Chondrocyte (in vitro differentiated cells): ENCODE measurements around the gene OTOF. TPM values are rescaled to one million over a fixed set of nuclear protein-coding genes. Genes with fewer than 3 reads are reported as not detected.

Experiments used
- DNase-seq: peaks from one replicate; pipeline ENCODE4 v3.0.0; 2021; ENCODE audit warnings: mixed read lengths, low spot score
- H3K27ac Mint-ChIP-seq: one replicate; pipeline ENCODE4 v1.8.0; 2021; ENCODE audit warnings: mild to moderate bottlenecking, moderate library complexity, mixed read lengths; ENCODE audit not compliant: unreplicated experiment
- H3K27me3 Mint-ChIP-seq: 2 replicates; pipeline ENCODE4 v1.8.0; 2021; ENCODE audit warnings: low read depth, mixed read lengths
- H3K36me3 Mint-ChIP-seq: 2 replicates; pipeline ENCODE4 v1.8.0; 2021; ENCODE audit warnings: low read depth, mixed read lengths
- H3K4me1 Mint-ChIP-seq: 2 replicates; pipeline ENCODE4 v1.8.0; 2021; ENCODE audit warnings: low read depth, mild to moderate bottlenecking, mixed read lengths
- H3K4me3 Mint-ChIP-seq: one replicate; pipeline ENCODE4 v1.8.0; 2021; ENCODE audit warnings: mild to moderate bottlenecking, moderate library complexity, mixed read lengths; ENCODE audit not compliant: unreplicated experiment
- H3K9me3 Mint-ChIP-seq: 2 replicates; pipeline ENCODE4 v1.8.0; 2021; ENCODE audit warnings: low read depth, mixed read lengths
- total RNA-seq: library from RNA; stranded (reverse); gene quantifications from 3 replicates; pipeline ENCODE4 v1.2.1, GENCODE V29; 2021
- TF ChIP-seq, protein P1 (sequence below): fragments of 200-600 bp; sonication (generic); IDR thresholded peaks from 2 replicates; pipeline ENCODE4 v1.5.0; 2021; ENCODE audit warnings: antibody characterized with exemption, mild to moderate bottlenecking, moderate library complexity

OTOF gene
- total RNA-seq, 1 donor from 2014 or later = not detected

DNA sequence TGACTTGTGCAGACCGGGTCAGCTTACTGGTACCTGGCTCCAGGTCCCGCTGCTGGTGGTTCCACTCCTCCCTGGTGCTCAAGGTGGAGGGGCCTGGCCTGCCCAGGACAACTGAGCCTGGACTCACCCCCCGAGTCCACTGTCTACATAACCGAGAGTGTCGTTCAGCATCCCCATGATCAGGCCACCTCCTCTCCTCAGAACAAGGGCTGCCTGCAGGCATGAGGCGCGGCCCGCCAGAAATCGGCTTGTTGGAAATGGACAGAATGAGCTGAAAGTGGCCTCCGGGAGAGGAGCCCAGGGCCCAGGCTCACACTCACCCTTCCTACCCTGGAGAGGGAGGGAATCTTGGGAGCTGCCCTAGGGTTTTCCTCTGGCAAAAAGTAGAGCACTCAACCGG, 38.9 kb upstream of the OTOF start:
- no peaks in the 10 kb centered on the region for H3K36me3 Mint-ChIP-seq
- H3K9me3 Mint-ChIP-seq = no peaks in the 10 kb centered on the region
- no peak overlapping the region for H3K4me3 Mint-ChIP-seq
- TF ChIP-seq, protein P1, sequence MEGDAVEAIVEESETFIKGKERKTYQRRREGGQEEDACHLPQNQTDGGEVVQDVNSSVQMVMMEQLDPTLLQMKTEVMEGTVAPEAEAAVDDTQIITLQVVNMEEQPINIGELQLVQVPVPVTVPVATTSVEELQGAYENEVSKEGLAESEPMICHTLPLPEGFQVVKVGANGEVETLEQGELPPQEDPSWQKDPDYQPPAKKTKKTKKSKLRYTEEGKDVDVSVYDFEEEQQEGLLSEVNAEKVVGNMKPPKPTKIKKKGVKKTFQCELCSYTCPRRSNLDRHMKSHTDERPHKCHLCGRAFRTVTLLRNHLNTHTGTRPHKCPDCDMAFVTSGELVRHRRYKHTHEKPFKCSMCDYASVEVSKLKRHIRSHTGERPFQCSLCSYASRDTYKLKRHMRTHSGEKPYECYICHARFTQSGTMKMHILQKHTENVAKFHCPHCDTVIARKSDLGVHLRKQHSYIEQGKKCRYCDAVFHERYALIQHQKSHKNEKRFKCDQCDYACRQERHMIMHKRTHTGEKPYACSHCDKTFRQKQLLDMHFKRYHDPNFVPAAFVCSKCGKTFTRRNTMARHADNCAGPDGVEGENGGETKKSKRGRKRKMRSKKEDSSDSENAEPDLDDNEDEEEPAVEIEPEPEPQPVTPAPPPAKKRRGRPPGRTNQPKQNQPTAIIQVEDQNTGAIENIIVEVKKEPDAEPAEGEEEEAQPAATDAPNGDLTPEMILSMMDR = no peak
- H3K4me1 Mint-ChIP-seq = no peaks in the 10 kb centered on the region
- H3K27me3 Mint-ChIP-seq = peaks cover 30% of the 10 kb centered on the region
- H3K27ac Mint-ChIP-seq = no peak overlapping the region
- no peak for DNase-seq

DNA sequence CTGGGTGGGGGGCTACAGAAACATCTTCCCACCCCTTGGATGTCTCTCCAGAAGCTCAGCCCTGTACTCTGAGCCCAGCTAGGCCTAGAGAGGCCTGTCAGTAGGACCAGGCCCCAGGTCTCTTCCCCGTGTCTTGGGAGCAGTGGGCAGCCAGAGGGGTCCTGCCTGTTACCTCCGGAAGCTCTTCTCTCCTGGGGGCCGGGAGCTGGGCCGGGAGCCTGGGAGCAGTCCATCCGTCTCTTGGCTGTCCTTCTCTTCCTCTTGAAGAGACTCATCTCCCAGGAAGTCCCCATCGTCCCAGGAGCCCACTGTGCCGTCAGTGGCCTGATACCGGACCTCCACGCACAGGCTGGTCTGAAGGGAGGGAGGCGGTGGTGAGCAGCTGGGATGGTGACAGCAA, 38.3 kb upstream of the OTOF start:
- Mint-ChIP-seq H3K4me3 (no peak overlapping the region), H3K27me3 (peaks cover 32% of the 10 kb centered on the region), H3K9me3 (no peaks in the 10 kb centered on the region), H3K4me1 (no peaks in the 10 kb centered on the region), H3K36me3 (no peaks in the 10 kb centered on the region), H3K27ac (no peak overlapping the region)
- TF ChIP-seq, protein P1 = no peak
- no peak for DNase-seq

DNA sequence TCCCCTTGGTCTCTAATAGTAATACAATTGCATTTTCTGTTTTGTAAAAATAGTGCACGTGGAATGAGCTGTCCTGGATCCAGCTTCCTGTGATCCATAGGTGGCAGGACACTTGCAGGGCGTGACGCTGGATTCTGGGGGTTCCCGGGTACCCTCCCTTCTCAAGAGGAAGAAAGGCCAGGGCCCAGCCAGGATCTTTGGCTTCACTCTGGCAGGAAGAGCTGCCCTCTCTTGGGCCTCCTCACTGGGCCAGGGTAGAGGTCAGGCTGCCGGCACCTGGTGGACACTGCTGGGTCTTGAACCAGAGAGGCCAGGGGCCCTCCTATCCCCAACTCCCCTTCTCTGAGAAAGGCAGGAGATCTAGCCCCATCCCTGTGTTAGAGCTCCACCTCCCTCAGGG, 37.8 kb upstream of the OTOF start:
- no peaks in the 10 kb centered on the region for H3K4me1 Mint-ChIP-seq
- peaks cover 30% of the 10 kb centered on the region for H3K27me3 Mint-ChIP-seq

DNA sequence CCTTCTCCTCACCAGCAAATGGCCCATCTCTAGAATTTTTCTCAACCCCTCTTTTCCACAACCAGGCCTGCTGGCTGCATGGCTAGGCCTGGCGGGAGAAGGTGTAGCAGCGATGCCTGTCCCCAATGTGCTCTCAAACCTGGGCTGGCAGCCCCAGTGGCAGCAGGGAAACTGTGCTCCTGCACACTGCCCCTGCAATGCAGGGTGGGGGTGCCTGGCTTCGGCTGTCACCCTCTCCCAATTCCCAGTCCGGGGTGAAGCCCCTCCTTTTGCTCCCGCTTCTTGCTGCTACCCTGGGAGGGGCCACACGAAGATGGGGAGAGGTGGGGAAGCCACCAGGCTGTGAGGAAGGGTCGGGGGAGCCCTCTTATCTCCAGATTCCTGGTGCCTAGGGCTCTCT, 36.1 kb upstream of the OTOF start:
- no peaks in the 10 kb centered on the region for H3K4me1 Mint-ChIP-seq
- TF ChIP-seq, protein P1 = no peak
- no peaks in the 10 kb centered on the region for H3K36me3 Mint-ChIP-seq
- DNase-seq = peak; percentile 73
- peaks cover 23% of the 10 kb centered on the region for H3K27me3 Mint-ChIP-seq
- H3K4me3 Mint-ChIP-seq = no peak overlapping the region
- H3K27ac Mint-ChIP-seq = no peak overlapping the region
- no peaks in the 10 kb centered on the region for H3K9me3 Mint-ChIP-seq

More for the DNA sequence above, 37.8 kb upstream of the OTOF start:
- TF ChIP-seq, protein P1 = no peak
- H3K36me3 Mint-ChIP-seq = no peaks in the 10 kb centered on the region
- no peak for DNase-seq
- H3K9me3 Mint-ChIP-seq = no peaks in the 10 kb centered on the region
- H3K27ac Mint-ChIP-seq = no peak overlapping the region
- H3K4me3 Mint-ChIP-seq = no peak overlapping the region

DNA sequence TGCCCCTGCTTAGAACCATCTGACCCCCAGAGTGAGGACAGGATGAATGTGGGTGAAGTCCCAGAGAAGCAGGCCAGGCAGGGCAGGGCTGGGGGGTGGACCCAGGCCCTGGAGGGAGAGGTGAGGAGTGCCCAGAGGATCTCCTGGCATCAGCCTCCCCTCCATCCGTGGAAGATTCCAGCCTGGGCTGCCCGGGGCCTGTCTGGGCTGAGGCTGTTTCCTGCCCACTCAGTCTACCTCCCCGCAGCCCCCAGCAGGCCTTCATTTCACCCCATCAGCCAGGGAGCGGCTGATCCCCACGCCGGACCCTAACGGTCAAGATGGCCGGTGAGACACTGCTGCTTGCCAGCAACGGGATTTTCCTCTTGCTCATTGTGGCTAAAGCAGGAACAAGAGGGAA, 35.3 kb upstream of the OTOF start:
- no peaks in the 10 kb centered on the region for H3K4me1 Mint-ChIP-seq
- no peak overlapping the region for H3K27ac Mint-ChIP-seq
- peaks cover 26% of the 10 kb centered on the region for H3K27me3 Mint-ChIP-seq
- no peak overlapping the region for H3K4me3 Mint-ChIP-seq
- H3K36me3 Mint-ChIP-seq = no peaks in the 10 kb centered on the region
- no peak for DNase-seq
- TF ChIP-seq, protein P1 = no peak
- H3K9me3 Mint-ChIP-seq = no peaks in the 10 kb centered on the region
